MM.1S (cell line): Measurements from ENCODE around the gene EIF3A.

Source experiments
- CTCF ChIP-seq: fragments of 300-600 bp; sonication (generic); IDR thresholded peaks from 2 replicates; pipeline ENCODE4 v1.5.1; 2016; ENCODE audit warnings: antibody characterized with exemption, low read length, mixed read lengths
- EZH2 ChIP-seq: fragments of 300-600 bp; sonication (generic); optimal IDR thresholded peaks from 2 replicates; pipeline ENCODE3; 2017; ENCODE audit warnings: low read depth, mild to moderate bottlenecking, antibody characterized with exemption, low read length, mixed read lengths
- EZH2phosphoT487 ChIP-seq: fragments of 300-600 bp; sonication (generic); IDR thresholded peaks from 2 replicates; pipeline ENCODE4 v1.6.1; 2018; ENCODE audit warnings: antibody characterized with exemption, low read length

DNA sequence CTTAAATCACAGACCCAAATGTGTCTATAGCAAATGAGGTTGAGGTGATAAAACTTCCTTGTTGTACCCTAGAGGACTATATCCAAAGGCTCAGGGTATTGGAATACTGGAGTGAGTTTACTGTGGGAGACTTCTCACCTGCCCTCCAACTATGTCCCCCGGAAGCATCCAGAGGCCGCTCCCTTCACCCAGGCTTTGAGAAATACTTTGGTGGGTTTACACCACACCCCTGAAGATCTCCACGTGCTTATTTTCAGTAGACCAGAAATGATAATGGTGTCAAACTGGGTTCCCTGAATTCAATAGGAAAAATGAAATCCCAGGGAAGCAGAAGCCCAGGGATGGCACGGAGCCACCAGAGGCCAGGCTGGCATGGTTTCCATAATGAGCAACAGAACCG, 82.4 kb downstream of the EIF3A start:
- TF ChIP-seq EZH2phosphoT487 (no peak), CTCF (no peak), EZH2 (no peak)
